Caco-2 (cell line): Measurements from ENCODE around the gene FEV. TPM values are rescaled to one million over a fixed set of nuclear protein-coding genes. Genes with fewer than 3 reads are reported as not detected.

Experiments used
- BruUV-seq: library from RNA; stranded (reverse); fragments of 400-500 nt; replicated peaks from 2 replicates; lab custom pipeline; 2021; lab: Mats Ljungman, UMichigan
- CTCF ChIA-PET: fragments of 300-600 bp; sonication (Branson Sonifier 250); formaldehyde crosslinking; loops from one replicate; lab custom pipeline; 2022; ENCODE audit warnings: antibody characterized with exemption; lab: Charles Lee
- POLR2A ChIA-PET: fragments of 300-600 bp; sonication (Branson Sonifier 250); formaldehyde crosslinking; loops from one replicate; lab custom pipeline; 2022; ENCODE audit warnings: antibody characterized with exemption; lab: Charles Lee
- DNase-seq, 2 experiments: peaks; one replicate each; pipeline versions ENCODE4 v3.0.0 to v3.0.0-alpha.2; 2020 to 2022
- H3K27me3 ChIP-seq: replicated peaks from 2 replicates; pipeline ENCODE4 v1.6.0; 2011; ENCODE audit warnings: low read length; ENCODE audit not compliant: control insufficient read depth, insufficient read depth
- H3K36me3 ChIP-seq: 2 replicates; pipeline ENCODE4 v1.5.1; 2011; ENCODE audit warnings: low read length; ENCODE audit not compliant: control insufficient read depth, insufficient read depth
- H3K4me1 ChIP-seq: fragments of 250-450 bp; sonication (Bioruptor Pico); 2 replicates; pipeline ENCODE4 v1.5.1; 2020; ENCODE audit warnings: mild to moderate bottlenecking
- H3K4me3 ChIP-seq: 2 replicates; pipeline ENCODE4 v1.5.1; 2011; ENCODE audit warnings: low read depth, mild to moderate bottlenecking, control low read depth, low read length
- H3K9me3 ChIP-seq: fragments of 250-450 bp; sonication (Bioruptor Pico); 2 replicates; pipeline ENCODE4 v1.5.1; 2020; ENCODE audit warnings: mild to moderate bottlenecking, moderate library complexity
- H3K27ac Mint-ChIP-seq: one replicate; pipeline ENCODE4 v1.8.0; 2022; ENCODE audit warnings: mixed read lengths; ENCODE audit not compliant: unreplicated experiment
- H3K27me3 Mint-ChIP-seq: one replicate; pipeline ENCODE4 v1.8.0; 2022; ENCODE audit warnings: mixed read lengths; ENCODE audit not compliant: insufficient read depth, unreplicated experiment
- H3K36me3 Mint-ChIP-seq: one replicate; pipeline ENCODE4 v1.8.0; 2022; ENCODE audit warnings: mild to moderate bottlenecking, mixed read lengths; ENCODE audit not compliant: insufficient read depth, unreplicated experiment
- H3K4me1 Mint-ChIP-seq: one replicate; pipeline ENCODE4 v1.8.0; 2022; ENCODE audit warnings: low read depth, mixed read lengths; ENCODE audit not compliant: unreplicated experiment
- H3K4me3 Mint-ChIP-seq: one replicate; pipeline ENCODE4 v1.8.0; 2022; ENCODE audit warnings: mild to moderate bottlenecking, moderate library complexity, mixed read lengths; ENCODE audit not compliant: unreplicated experiment
- H3K9me3 Mint-ChIP-seq: one replicate; pipeline ENCODE4 v1.8.0; 2022; ENCODE audit warnings: mixed read lengths; ENCODE audit not compliant: unreplicated experiment
- CTCF ChIP-seq, 2 experiments: fragments of 200-600 bp in 1 of 2; IDR thresholded peaks; 1 replicate in 1 of 2; 2 replicates in 1 of 2; pipeline versions ENCODE4 v1.5.1 to v1.8.0; 2011 to 2022; ENCODE audit warnings: antibody characterized with exemption in 1 of 2, control low read depth in 1 of 2, inconsistent platforms in 1 of 2, low read depth in 1 of 2, low read length in 1 of 2, mild to moderate bottlenecking in 1 of 2, moderate library complexity in 1 of 2; ENCODE audit not compliant: insufficient read depth in 1 of 2, severe bottlenecking in 1 of 2, unreplicated experiment in 1 of 2
- intact Hi-C: fragments of 100-400 bp; cut with micrococcal nuclease; formaldehyde crosslinking; loops from one replicate; pipeline ENCODE4 v1.10.0; 2022; ENCODE audit not compliant: unreplicated experiment
- total RNA-seq: library from RNA; stranded (reverse); gene quantifications from 2 replicates; pipeline ENCODE4 v1.2.3, GENCODE V29; 2022

Gene FEV
- total RNA-seq, 1 experiment from 2014 or later: not detected

DNA sequence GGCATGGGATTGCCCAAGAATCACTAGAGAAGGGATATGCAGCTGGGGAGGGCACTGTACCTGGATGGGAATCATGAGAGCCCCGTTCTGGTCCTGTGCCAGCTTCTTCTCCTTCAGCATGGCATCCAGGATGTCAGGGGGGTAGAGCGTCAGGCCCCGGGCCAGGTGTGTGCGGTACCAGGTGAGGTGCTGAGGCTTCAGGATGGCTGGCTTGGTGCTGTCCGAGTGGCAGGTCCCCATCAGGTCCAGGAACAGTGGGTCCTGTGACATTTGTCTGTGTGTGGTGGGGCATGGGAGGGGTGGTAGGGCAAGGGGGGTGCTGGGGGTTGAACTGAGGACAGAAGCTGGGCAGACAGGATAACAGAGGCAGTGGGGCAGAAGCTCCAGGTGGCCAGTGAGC is 43.2 kb upstream of the FEV start:
- Mint-ChIP-seq H3K4me1 (peaks cover 11% of the 10 kb centered on the region), H3K9me3 (no peaks in the 10 kb centered on the region), H3K27ac (no peak overlapping the region), H3K36me3 (no peaks in the 10 kb centered on the region), H3K4me3 (no peak overlapping the region), H3K27me3 (peaks cover 4% of the 10 kb centered on the region)
- Histone ChIP-seq H3K9me3 (no peaks in the 10 kb centered on the region), H3K4me1 (peaks cover 3% of the 10 kb centered on the region; the same call in 1 of the 2 replicates), H3K4me3 (no peak overlapping the region), H3K36me3 (no peaks in the 10 kb centered on the region), H3K27me3 (no peaks in the 10 kb centered on the region)
- no TSS peak for BruUV-seq
- ChIA-PET POLR2A (no interaction called here), CTCF (interaction anchor here (1.0 to 2.6 kb wide), 3 partner anchors 9 to 127 kb away, joined by 3 to 9 read pairs (median 3); no protein-coding TSS in a partner anchor)
- intact Hi-C loops: loop anchor here (5.0 kb wide), 1 partner anchor 46 kb away; no protein-coding TSS in a partner anchor
- TF ChIP-seq CTCF (IDR thresholded peaks at IDR 0.05; ENCODE audit: insufficient read depth in 1 of 2, low read depth in 1 of 2, low read length in 1 of 2, severe bottlenecking in 1 of 2, unreplicated experiment in 1 of 2): no peak
- no peak for DNase-seq

DNA sequence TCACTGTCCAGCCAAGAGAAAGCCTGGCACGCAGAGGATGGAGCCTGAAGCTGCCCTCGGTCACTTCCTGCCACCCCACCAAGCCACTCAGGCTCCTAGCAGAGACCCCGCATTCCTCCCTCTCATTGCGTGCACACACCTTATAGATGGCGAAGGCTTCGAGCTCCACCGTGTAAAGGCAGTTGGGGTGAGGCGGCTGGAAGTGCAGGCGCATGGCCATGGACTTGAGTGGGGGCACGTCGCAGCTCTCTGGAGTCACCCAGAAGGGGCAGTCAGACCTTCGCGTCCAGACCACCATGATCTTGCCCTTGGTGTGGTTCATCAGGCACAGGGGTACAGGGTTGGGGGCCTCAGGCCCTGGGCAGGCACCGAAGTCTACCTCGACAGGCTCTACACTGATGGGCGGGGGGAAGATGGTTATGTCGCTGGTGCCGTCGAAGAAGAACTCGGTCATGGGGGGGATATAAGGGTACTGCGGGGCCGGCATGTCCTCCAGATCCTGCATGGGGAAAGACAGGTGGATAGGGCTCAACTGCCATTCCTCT is 42.6 kb upstream of the FEV start:
- ChIA-PET CTCF (interaction anchor here (0.7 to 2.6 kb wide), 5 partner anchors 10 to 127 kb away, joined by 3 to 9 read pairs (median 4); no protein-coding TSS in a partner anchor), POLR2A (interaction anchor here (1.0 kb wide), 1 partner anchor 17 kb away, joined by 3 read pairs; no protein-coding TSS in a partner anchor)
- H3K27me3 ChIP-seq: no peaks in the 10 kb centered on the region
- peaks cover 3% of the 10 kb centered on the region; the same call in 1 of the 2 replicates for H3K4me1 ChIP-seq
- Mint-ChIP-seq H3K27ac (no peak overlapping the region), H3K9me3 (no peaks in the 10 kb centered on the region), H3K4me1 (peaks cover 11% of the 10 kb centered on the region), H3K36me3 (no peaks in the 10 kb centered on the region), H3K4me3 (no peak overlapping the region), H3K27me3 (peaks cover 3% of the 10 kb centered on the region)
- intact Hi-C loops: loop anchor here (5.0 kb wide), 1 partner anchor 45 kb away; no protein-coding TSS in a partner anchor
- H3K4me3 ChIP-seq: no peak overlapping the region
- H3K9me3 ChIP-seq: no peaks in the 10 kb centered on the region
- BruUV-seq: no TSS peak
- no peaks in the 10 kb centered on the region for H3K36me3 ChIP-seq
- no peak for DNase-seq
- TF ChIP-seq CTCF (IDR thresholded peaks at IDR 0.05; ENCODE audit: insufficient read depth in 1 of 2, low read depth in 1 of 2, low read length in 1 of 2, severe bottlenecking in 1 of 2, unreplicated experiment in 1 of 2): no peak

DNA sequence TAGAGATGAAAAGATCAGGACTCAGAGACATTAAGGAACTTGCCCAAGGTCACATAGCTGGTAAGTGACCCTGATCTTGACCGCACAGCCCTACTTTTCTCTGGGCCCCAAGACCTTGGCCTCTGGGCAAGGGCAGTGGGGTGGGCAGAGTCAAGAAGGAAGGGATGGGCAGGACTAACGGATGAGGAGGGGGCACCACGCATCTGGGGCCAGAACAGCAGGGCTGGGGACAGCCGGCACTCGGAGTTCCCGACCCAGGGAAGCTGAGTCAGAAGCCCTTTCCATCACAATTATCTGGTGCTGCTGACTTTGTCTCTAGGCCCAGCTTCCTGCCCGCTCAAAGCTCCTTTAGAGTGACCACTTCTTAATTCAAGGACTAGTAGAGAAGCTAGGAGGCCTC is 42.0 kb upstream of the FEV start:
- POLR2A ChIA-PET: interaction anchor here (1.0 kb wide), 1 partner anchor 17 kb away, joined by 3 read pairs; no protein-coding TSS in a partner anchor

More for the DNA sequence above, 42.0 kb upstream of the FEV start:
- H3K9me3 ChIP-seq: no peaks in the 10 kb centered on the region
- no peak overlapping the region for H3K4me3 Mint-ChIP-seq
- CTCF ChIA-PET: interaction anchor here (0.6 to 2.6 kb wide), 6 partner anchors 11 to 180 kb away, joined by 3 to 9 read pairs (median 4); partner anchors contain the start of gene ZFAND2B
- no peaks in the 10 kb centered on the region for H3K27me3 ChIP-seq
- no peaks in the 10 kb centered on the region for H3K9me3 Mint-ChIP-seq
- no TSS peak for BruUV-seq
- no peaks in the 10 kb centered on the region for H3K36me3 Mint-ChIP-seq
- peak in 1 of 2 experiments; percentile 21 for DNase-seq
- no peak overlapping the region for H3K27ac Mint-ChIP-seq
- intact Hi-C loops: loop anchor here (5.0 kb wide), 1 partner anchor 45 kb away; no protein-coding TSS in a partner anchor
- H3K4me1 ChIP-seq: peaks cover 3% of the 10 kb centered on the region; the same call in 1 of the 2 replicates
- H3K4me3 ChIP-seq: no peak overlapping the region
- H3K27me3 Mint-ChIP-seq: no peaks in the 10 kb centered on the region
- no peak for TF ChIP-seq CTCF (IDR thresholded peaks at IDR 0.05; ENCODE audit: insufficient read depth in 1 of 2, low read depth in 1 of 2, low read length in 1 of 2, severe bottlenecking in 1 of 2, unreplicated experiment in 1 of 2)
- no peaks in the 10 kb centered on the region for H3K36me3 ChIP-seq
- H3K4me1 Mint-ChIP-seq: peaks cover 11% of the 10 kb centered on the region
